ENCODE measurements around the gene DENND2A.

GRCh38 chr7:140680886-140681285 is 40.3 kb upstream of the DENND2A start:
- TF ChIP-seq CTCF (IDR thresholded peaks at IDR 0.05) (no peak), POLR2A (IDR thresholded peaks at IDR 0.05) (no peak), POLR2AphosphoS5 (IDR thresholded peaks at IDR 0.05) (no peak)

Data from gastroesophageal sphincter (tissue), 3 donors.